NAMALWA (cell line): ENCODE data around the gene ESR2.
A peak's percentile ranks its signal among the peaks of the same experiment; 100 is the strongest.
"Not testable (repeated sequence)": the region's sequence is repeated elsewhere in the genome, so short reads cannot be mapped to it uniquely, and the experiment has no call there.

Experiments
- DNase-seq: peaks from one replicate; pipeline ENCODE4 v3.0.0-alpha.2; 2015; ENCODE audit warnings: low spot score

The ESR2 gene

DNA sequence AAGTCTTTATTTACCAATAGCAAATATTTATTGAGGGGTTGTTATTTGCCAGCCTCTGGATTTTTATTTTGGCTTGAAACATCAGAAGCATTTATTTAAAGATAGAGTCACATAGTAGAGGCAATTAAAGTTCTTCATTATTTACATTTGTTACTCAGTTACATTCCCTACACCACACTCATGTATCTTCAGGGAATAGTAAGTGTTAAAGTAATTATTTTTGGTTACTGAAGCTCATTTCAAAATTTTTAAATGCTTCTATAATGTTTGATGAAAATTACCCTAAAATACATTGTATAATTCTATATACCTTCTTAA lies 205.6 kb downstream of the ESR2 start:
- DNase-seq: no peak

DNA sequence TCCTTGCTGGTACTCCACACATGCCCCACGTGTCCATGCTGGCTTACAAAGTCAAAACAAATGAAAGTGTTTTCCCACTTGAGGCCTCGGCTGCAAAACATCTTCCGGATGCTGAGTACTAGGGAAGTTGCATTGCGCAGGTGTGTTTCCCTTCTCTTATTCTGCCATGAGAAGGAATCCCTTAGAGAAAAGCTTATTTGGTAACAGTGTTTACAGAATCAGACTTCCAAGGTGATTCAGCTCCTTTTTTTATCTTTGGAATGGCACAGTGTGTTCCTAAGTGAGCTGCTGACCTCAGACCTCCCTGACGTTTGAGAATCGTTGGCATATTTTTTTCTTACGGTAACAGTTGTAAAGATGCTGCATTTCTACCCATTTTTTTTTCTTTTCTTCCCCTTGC lies 211.3 kb downstream of the ESR2 start:
- no peak for DNase-seq

DNA sequence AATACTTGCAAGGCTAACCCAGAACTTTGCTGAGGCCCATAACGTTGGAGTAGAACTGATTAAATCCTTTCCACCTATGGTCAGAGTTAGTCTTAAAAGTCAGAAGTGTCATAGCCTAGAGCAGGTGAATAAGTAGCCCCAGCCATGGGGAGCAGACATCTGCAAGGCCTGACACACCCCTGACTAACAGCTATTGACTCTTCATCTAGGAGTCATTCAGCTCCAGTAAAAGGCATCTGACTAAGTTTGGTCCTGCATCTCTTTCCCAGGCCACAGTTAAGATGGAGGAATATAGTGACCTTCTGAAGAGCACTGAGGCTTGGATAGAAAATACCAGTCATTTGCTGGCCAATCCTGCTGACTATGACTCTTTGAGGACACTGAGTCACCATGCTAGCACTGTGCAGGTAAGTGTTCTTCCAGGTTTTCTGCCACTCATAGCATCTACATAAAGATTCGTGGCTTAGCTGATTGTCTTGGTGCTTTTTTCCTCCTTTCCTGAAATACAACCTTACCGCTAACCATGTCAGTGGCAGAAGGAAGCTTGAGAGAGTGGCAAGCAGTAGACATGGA lies 212.9 kb downstream of the ESR2 start:
- no peak for DNase-seq

GRCh38 chr14:64080452-64080851 lies 213.7 kb downstream of the ESR2 start:
- no peak for DNase-seq

GRCh38 chr14:64075613-64076005 lies 218.6 kb downstream of the ESR2 start:
- no peak for DNase-seq

GRCh38 chr14:64074961-64075612 lies 219.1 kb downstream of the ESR2 start:
- DNase-seq: no peak

DNA sequence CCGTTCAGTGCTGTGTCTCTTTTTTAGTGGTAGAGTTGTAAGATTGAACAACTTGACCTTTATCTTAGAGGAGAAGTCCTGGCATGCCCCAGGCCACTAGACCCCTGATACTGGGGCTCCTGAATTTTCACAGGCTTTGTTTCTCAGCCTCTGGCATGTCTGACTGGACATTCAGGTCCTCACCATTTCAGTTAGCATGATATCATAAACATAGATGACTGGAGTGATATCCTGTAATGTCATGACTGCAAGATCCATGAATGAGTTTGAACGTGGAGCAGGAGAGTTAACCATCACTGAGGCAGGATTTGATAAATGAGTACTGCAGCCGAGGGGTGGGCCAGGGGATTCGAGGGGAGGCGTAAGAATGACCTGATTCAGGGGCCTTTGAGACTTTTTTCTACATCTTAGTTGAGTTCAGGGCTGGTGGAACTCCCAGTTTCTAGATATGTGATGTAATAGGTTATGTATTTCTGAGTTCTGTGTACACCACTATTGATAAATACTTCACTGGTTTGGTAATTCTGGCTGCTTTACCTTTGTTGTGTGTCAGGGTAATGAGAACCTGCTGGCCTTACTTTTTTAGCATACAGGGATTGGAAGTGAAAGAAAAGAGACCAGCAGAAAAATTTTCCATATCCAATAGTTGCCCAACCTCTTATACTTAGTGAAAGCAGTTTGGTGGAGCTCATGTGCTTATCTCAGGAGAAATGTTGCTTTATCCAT lies 224.4 kb downstream of the ESR2 start:
- DNase-seq: no peak

- no peak for DNase-seq
Observed at GRCh38 chr14:64064447-64064846, 229.7 kb downstream of the ESR2 start.

DNA sequence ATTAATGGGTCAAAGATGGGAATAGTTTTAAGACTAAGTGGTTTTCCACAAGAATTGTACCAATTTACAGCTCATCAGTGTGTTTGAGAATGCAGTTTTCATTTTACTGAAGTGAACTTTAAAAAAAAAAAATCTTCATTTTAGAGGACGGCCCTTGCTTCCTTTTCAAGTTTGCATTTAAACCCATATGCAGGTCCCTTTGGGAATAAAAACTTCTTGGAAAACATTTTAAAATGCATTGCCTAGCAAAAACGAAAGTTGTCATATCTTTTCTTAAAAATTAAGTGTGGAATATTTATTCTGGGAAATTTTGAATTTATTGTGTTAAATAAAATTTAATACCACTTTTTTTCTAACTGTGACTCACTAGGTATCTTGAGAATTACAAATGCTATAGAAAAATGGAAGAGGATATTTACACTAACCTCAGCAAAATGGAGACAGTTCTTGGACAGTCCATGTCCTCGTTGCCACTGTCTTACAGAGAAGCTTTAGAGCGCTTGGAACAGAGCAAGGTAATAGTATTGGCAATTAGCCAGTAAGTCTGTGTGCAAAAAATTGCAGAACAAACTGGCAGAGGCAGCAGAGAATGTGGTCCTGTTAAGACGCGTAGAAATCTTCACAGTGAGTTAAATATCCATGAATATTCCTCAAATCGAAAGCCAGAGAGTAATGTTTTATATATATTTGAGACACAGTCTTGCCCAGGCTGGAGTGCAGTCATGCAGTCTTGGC lies 231.6 kb downstream of the ESR2 start:
- DNase-seq: no peak

DNA sequence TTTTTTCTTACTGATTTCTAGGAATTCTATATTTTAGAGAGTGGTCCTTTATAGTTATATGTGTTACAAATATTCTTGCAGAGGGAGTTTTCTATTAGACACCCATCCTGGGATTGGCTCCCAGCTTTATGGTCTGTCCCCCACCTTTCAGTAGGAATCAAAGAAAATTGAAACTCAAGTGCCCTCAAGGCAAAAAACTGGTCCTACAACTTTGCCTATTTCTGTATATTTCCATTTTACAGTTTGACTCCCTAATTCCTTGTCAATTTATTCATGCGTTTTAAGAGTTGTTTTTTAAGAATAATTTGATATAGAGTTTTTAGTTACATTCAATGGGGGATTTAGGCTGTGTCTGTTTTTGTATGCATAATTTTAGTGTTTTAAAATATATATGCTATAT lies 232.5 kb downstream of the ESR2 start:
- no peak for DNase-seq

DNA sequence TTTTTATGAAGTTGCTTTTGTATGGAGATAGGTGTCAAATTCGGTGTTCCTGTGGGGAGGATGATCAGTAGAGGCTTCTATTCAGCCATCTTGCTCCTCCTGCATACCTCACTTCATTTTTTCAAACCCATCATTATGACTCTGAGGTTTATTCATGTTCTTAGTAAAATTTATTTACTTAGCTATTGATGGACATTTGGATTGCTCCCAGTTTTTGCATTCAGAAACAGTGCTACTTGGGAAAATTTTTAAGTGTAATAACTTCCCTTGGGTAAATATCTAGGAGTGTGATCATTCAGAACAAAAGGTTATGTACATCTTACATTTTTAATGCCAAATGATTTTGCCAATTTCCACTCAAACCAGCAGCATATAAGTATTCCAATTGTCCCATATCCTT lies 233.1 kb downstream of the ESR2 start:
- no peak for DNase-seq

DNA sequence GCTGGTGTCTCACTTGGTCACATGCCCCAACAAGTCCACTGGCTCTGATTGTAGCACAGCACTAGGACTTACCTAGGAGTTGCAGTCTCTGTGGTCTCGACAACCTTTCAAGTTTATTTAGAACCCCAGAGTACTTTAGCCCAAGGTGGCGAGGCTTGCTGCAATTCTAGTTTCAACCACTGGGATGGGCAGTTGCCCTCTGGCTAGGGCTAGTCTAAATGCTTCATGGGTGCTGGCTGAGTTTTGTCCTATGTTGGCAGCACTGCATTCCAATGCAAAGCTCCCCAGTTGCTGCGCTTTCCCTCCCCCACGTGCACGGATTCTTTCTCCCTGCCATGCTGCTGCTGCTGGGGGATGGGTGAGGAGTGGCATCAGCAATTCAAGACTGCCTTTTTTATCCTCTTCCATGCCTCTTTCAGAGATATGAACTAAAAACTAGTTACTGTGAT lies 233.5 kb downstream of the ESR2 start:
- peak; percentile 30 for DNase-seq

DNA sequence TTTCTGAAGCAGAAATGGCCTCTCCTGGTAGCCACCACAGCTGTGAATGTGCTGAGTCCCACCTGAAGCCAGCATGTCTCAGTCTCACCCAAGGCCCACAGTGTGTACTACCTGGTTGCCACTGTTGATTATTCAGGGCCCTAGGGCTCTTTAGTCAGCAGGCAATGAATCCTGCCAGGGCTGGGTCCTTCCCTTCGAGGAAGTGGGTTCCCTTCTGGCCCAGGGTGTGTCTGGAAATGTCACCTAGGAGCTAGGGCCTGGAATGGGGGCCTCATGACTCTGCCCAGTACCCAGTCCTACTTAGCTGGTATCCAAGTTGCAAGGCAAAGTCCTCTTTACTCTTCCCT lies 234.0 kb downstream of the ESR2 start:
- no peak for DNase-seq

GRCh38 chr14:64059454-64060198 lies 234.5 kb downstream of the ESR2 start:
- no peak for DNase-seq

DNA sequence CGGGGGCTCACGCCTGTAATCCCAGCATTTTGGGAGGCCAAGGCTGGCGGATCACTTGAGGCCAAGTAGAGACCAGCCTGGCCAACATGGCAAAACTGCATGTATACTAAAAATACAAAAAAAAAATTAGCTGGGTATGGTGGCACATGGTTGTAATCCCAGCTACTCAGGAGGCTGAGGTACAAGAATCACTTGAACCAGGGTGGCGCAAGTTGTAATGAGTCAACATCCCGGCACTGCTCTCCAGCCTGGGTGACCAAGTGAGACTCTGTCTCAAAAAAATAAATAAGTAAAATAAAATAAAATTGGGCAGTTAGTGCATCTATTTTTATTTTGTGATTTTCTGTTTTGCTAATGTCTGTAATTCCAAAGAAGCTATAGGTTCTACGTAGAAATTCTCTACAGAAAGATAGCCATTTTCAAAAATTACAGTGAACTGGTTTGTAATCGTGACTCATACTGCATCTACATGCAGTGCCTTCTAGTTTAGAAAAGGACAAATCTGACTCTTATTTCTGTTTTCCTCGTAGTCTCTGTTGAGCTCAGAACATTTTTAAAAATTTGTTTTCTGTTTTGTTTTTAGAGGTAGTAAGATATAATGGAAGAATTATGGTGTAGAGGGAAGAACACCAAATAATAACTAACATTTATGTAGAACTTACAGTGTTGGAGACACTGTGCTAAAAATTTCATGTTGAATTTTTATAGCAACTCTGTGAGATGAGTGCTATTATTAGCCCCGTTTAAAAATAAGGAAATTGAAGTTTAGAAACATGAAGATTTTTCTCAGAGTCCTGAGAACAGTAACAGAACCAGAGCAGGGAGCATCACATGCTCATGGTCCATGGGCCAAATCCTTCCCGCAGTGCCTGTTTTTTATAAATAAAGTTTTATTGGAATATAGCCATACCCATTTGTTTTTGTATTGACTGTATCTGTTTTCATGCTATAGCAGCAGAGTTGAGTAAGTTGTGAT lies 240.2 kb downstream of the ESR2 start:
- DNase-seq: no peak

DNA sequence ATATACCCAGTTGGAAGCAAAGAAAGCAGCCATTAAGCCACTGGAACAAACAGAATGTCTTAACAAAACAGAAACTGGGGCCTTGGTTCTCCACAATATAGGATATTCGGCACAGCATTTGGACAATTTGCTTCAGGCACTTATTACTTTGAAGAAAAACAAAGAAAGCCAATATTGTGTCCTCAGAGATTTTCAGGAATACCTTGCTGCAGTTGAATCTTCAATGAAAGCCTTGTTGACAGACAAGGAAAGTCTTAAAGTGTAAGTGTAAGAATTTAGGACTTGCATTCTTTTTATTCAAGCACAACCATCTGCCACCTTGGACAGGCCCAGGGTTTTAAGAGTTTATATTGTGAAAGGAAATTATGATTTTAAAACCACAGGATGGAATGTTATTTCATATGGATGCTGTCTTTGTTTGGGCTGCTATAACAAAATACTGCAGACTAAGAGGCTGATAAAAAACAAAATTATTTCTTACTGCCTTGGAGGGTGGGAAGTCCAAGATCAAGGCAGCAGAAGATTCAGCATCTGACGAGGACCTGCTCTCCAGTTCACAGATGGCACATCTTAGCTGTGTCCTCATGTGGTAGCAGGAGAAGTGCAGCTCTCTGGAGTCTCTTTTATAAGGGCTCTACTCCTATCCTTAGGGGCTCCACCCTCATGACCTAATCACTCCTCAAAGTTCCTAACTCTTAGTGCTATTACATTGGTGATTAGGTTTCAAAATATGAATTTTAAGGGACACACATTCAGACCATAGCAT lies 244.4 kb downstream of the ESR2 start:
- no peak for DNase-seq

DNA sequence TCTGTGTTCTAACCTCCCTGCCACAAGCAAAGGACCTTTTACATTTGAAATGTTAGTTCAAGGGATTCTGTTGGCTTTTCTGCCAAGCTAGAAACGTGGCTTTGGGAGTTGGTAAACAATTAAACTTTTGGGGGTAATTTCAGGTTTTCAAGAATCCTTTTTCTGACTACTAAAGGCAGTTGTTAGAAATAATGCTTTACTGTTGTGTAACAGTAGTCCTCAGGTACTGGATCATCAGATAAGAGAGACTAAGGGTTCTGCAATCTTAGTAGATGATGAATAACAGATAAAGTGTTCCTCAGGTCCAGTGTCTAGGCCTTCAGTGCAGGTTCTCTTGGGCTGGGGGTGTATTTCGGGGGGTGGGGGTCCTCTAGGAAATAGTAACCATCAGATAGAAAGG lies 249.1 kb downstream of the ESR2 start:
- no peak for DNase-seq

DNA sequence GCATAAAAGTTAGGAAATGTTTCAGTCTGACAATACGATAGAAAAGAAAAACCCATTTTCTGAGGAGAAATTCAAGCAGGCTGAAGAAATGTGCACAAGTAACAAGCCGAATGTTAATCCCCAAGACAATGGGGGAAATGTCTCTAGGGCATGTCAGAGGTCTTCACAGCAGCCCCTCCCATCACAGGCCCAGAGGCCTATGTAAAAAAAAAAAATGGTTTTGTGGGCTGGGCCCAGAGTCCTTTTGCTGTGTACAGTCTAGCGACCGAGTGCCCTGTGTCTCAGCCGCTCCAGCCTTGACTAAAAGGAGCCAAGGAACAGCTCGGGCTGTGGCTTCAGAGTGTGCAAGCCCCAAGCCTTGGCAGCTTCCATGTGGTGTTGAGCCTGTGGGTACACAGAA lies 250.9 kb downstream of the ESR2 start:
- DNase-seq: not testable (repeated sequence)

GRCh38 chr14:64040044-64040443 lies 254.1 kb downstream of the ESR2 start:
- DNase-seq: no peak

- no peak for DNase-seq
Observed at GRCh38 chr14:64038841-64039542, 255.2 kb downstream of the ESR2 start.
